Fibroblast of mammary gland (primary cell): ENCODE data around the gene NAPG.
A peak's percentile ranks its signal among the peaks of the same experiment; 100 is the strongest.

Experiments
- DNase-seq: peaks from one replicate; pipeline ENCODE4 v3.0.0-alpha.2; 2010; ENCODE audit warnings: low read depth
- H3K4me3 ChIP-seq: 2 replicates; pipeline ENCODE4 v1.5.1; 2011; ENCODE audit warnings: low read depth, mild to moderate bottlenecking, low read length, moderate library complexity; ENCODE audit not compliant: control insufficient read depth
- CTCF ChIP-seq: conservative IDR thresholded peaks from 2 replicates; pipeline ENCODE4 v1.5.1; 2011; ENCODE audit warnings: low read depth, low read length, inconsistent platforms; ENCODE audit not compliant: control insufficient read depth, insufficient read depth

Gene NAPG

GRCh38 chr18:10519999-10520935, 5.6 kb upstream of the NAPG start:
- TF ChIP-seq CTCF = peak; percentile 89
- DNase-seq = peak; percentile 97
- H3K4me3 ChIP-seq = peak overlapping the region; percentile 10

- no peak for DNase-seq
- no peak overlapping the region for H3K4me3 ChIP-seq
- TF ChIP-seq CTCF = no peak
These were observed 4.3 kb upstream of the NAPG start for GRCh38 chr18:10521566-10521965.

- TF ChIP-seq CTCF = no peak
- H3K4me3 ChIP-seq = no peak overlapping the region
- no peak for DNase-seq
These were observed 3.3 kb upstream of the NAPG start for GRCh38 chr18:10522574-10522973.

GRCh38 chr18:10523544-10523943, 2.3 kb upstream of the NAPG start:
- no peak for TF ChIP-seq CTCF
- DNase-seq = no peak
- no peak overlapping the region for H3K4me3 ChIP-seq

- TF ChIP-seq CTCF = no peak
- peak overlapping the region; percentile 95 for H3K4me3 ChIP-seq
- DNase-seq = peak; percentile 80
These were observed 1.1 kb upstream of the NAPG start for GRCh38 chr18:10524507-10525370.

- peak overlapping the region; percentile 95 for H3K4me3 ChIP-seq
- no peak for TF ChIP-seq CTCF
- no peak for DNase-seq
These were observed 496 bp upstream of the NAPG start for GRCh38 chr18:10525371-10525691.
